HL-60/S4 treated with phorbol 12-myristate 13-acetate at 8.2 ng/mL for 4 days and 3 days (cell line): ENCODE measurements around the gene MRGPRX2.

Experiments used
- in situ Hi-C: fragments of 300-500 bp; cut with MboI; formaldehyde crosslinking; loops from 2 replicates; pipeline ENCODE4 v1.15.0; 2022; ENCODE audit warnings: low sequenced_read_pairs

The MRGPRX2 gene

GRCh38 chr11:19060629-19061028 is at the start of gene MRGPRX2:
Gene MRGPRX2 (minus strand): TSS chr11:19060717. CDS start chr11:19056402, 4,315 bp downstream.
- in situ Hi-C loops, result no loop called here

- in situ Hi-C loops, result no loop called here
Measured at GRCh38 chr11:19110295-19110694, 49.8 kb upstream of the MRGPRX2 start.

- in situ Hi-C loops, result no loop called here
Measured at GRCh38 chr11:19107125-19107524, 46.6 kb upstream of the MRGPRX2 start.

- in situ Hi-C loops, result no loop called here
Measured at GRCh38 chr11:19105011-19105410, 44.5 kb upstream of the MRGPRX2 start.

- in situ Hi-C loops, result no loop called here
Measured at GRCh38 chr11:19102521-19102900, 42.0 kb upstream of the MRGPRX2 start.

GRCh38 chr11:19101796-19102520 is 41.4 kb upstream of the MRGPRX2 start:
- in situ Hi-C loops, result no loop called here

- in situ Hi-C loops, result no loop called here
Measured at GRCh38 chr11:19100885-19101284, 40.4 kb upstream of the MRGPRX2 start.

GRCh38 chr11:19099093-19099492 is 38.6 kb upstream of the MRGPRX2 start:
- in situ Hi-C loops, result no loop called here

GRCh38 chr11:19094859-19095258 is 34.3 kb upstream of the MRGPRX2 start:
- in situ Hi-C loops, result no loop called here

GRCh38 chr11:19093976-19094375 is 33.5 kb upstream of the MRGPRX2 start:
- in situ Hi-C loops, result no loop called here

GRCh38 chr11:19092850-19093249 is 32.3 kb upstream of the MRGPRX2 start:
- in situ Hi-C loops, result no loop called here

- in situ Hi-C loops, result no loop called here
Measured at GRCh38 chr11:19092342-19092741, 31.8 kb upstream of the MRGPRX2 start.

GRCh38 chr11:19091366-19091765 is 30.8 kb upstream of the MRGPRX2 start:
- in situ Hi-C loops, result no loop called here

GRCh38 chr11:19089421-19089820 is 28.9 kb upstream of the MRGPRX2 start:
- in situ Hi-C loops, result no loop called here

GRCh38 chr11:19088791-19089190 is 28.3 kb upstream of the MRGPRX2 start:
- in situ Hi-C loops, result no loop called here

- in situ Hi-C loops, result no loop called here
Measured at GRCh38 chr11:19087658-19088057, 27.1 kb upstream of the MRGPRX2 start.

GRCh38 chr11:19084661-19085315 is 24.3 kb upstream of the MRGPRX2 start:
- in situ Hi-C loops, result no loop called here

GRCh38 chr11:19083166-19083565 is 22.6 kb upstream of the MRGPRX2 start:
- in situ Hi-C loops, result no loop called here

GRCh38 chr11:19080579-19080993 is 20.1 kb upstream of the MRGPRX2 start:
- in situ Hi-C loops, result no loop called here

- in situ Hi-C loops, result no loop called here
Measured at GRCh38 chr11:19079643-19080440, 19.3 kb upstream of the MRGPRX2 start.

GRCh38 chr11:19077965-19078364 is 17.4 kb upstream of the MRGPRX2 start:
- in situ Hi-C loops, result no loop called here
